PFSK-1 (cell line): Measurements from ENCODE around the gene RPL36AL.

Experiments used
- POLR2AphosphoS5 ChIP-seq: IDR thresholded peaks from 2 replicates; pipeline ENCODE4 v1.6.1; 2012; ENCODE audit warnings: low read depth, mild to moderate bottlenecking, control low read depth, low read length, moderate library complexity
- SIN3A ChIP-seq: IDR thresholded peaks from 2 replicates; pipeline ENCODE4 v1.6.1; 2012; ENCODE audit warnings: mild to moderate bottlenecking, low read length, moderate library complexity, borderline replicate concordance; ENCODE audit not compliant: insufficient read depth

- TF ChIP-seq POLR2AphosphoS5: no peak
- no peak for TF ChIP-seq SIN3A
Measured at GRCh38 chr14:49642163-49642562, 21.7 kb upstream of the RPL36AL start.
